HepG2 (cell line): ENCODE results near the gene PPP6R2. TPM values are rescaled to one million over a fixed set of nuclear protein-coding genes. Genes with fewer than 3 reads are reported as not detected.

Experiments
- DRAP1 ChIP-seq: IDR thresholded peaks from 2 replicates; pipeline ENCODE4 v1.6.1; 2016; ENCODE audit warnings: missing genetic modification reagents, missing compliant biosample characterization
- GATAD2A ChIP-seq: IDR thresholded peaks from 2 replicates; pipeline ENCODE4 v1.6.1; 2016
- GFI1 ChIP-seq: sonication (generic); formaldehyde crosslinking; IDR thresholded peaks from 2 replicates; pipeline ENCODE4 v1.5.0; 2020; ENCODE audit warnings: missing genetic modification reagents, mild to moderate bottlenecking, borderline replicate concordance
- HIC2 ChIP-seq: sonication (generic); formaldehyde crosslinking; IDR thresholded peaks from 2 replicates; pipeline ENCODE4 v1.9.0; 2022; ENCODE audit warnings: low read depth, missing genetic modification reagents
- KDM5B ChIP-seq: sonication (generic); formaldehyde crosslinking; IDR thresholded peaks from 2 replicates; pipeline ENCODE4 v1.4.0; 2020; ENCODE audit warnings: missing genetic modification reagents, mild to moderate bottlenecking, borderline replicate concordance
- PREB ChIP-seq: sonication (generic); formaldehyde crosslinking; IDR thresholded peaks from 2 replicates; pipeline ENCODE4 v1.4.0; 2020; ENCODE audit warnings: missing genetic modification reagents
- ZFP1 ChIP-seq: IDR thresholded peaks from 2 replicates; pipeline ENCODE4 v1.6.1; 2016
- ZNF296 ChIP-seq: sonication (generic); formaldehyde crosslinking; conservative IDR thresholded peaks from 2 replicates; pipeline ENCODE4 v1.5.0; 2020; ENCODE audit warnings: mild to moderate bottlenecking, missing genetic modification reagents
- ZNF691 ChIP-seq: sonication (generic); formaldehyde crosslinking; IDR thresholded peaks from 2 replicates; pipeline ENCODE4 v1.4.0; 2020; ENCODE audit warnings: missing genetic modification reagents, low read depth, mild to moderate bottlenecking, borderline replicate concordance
- ZNF740 ChIP-seq: sonication (generic); formaldehyde crosslinking; IDR thresholded peaks from 2 replicates; pipeline ENCODE4 v1.4.0; 2020; ENCODE audit warnings: missing genetic modification reagents
- polyA plus RNA-seq, 8 experiments: library from polyadenylated mRNA; depleted of rRNA in 3 of 8; stranded (reverse) in 7 of 8; unstranded in 1 of 8; fragments of >200 nt; fragmentation: Illumina TruSeq in 4 of 8; extraction: Trizol in 4 of 8; gene quantifications; 2 replicates each; pipeline versions ENCODE4 v1.2.1 to v1.2.3, GENCODE V29; 2011 to 2016; ENCODE audit warnings: low read depth in 4 of 8, missing spikeins in 1 of 8, mixed read lengths in 1 of 8; ENCODE audit not compliant: insufficient read depth in 1 of 8
- total RNA-seq, 5 experiments: library from RNA; depleted of rRNA; stranded (reverse); fragments of >200 nt; fragmentation: Illumina TruSeq; extraction: Trizol; gene quantifications; 2 replicates each; pipeline ENCODE4 v1.2.3, GENCODE V29; 2016; ENCODE audit warnings: low read depth in 1 of 5
- TF ChIP-seq, protein P1 (sequence below): sonication (generic); formaldehyde crosslinking; IDR thresholded peaks from 2 replicates; pipeline ENCODE4 v1.8.0; 2022; ENCODE audit warnings: missing genetic modification reagents, mild to moderate bottlenecking, moderate library complexity, borderline replicate concordance
- TF ChIP-seq, protein P2 (sequence below): sonication (generic); formaldehyde crosslinking; IDR thresholded peaks from 2 replicates; pipeline ENCODE4 v1.8.0; 2022; ENCODE audit warnings: mild to moderate bottlenecking, missing genetic modification reagents; ENCODE audit not compliant: insufficient replicate concordance

Gene PPP6R2
- total and polyA plus RNA-seq, 2 of the 13 experiments (the other 11 are each of a cell fraction or from before 2014, with no cell fraction given): 55.0 to 102 TPM

- no peak for TF ChIP-seq HIC2 (CRISPR knock-in tag)
- peak; percentile 32; the same call in 1 of the 2 replicates for TF ChIP-seq KDM5B
- 0 out of 2 replicates have a peak, but pooled peaks have one; percentile 12 for TF ChIP-seq DRAP1
- 0 out of 2 replicates have a peak, but pooled peaks have one; percentile 8 for TF ChIP-seq GFI1 (CRISPR knock-in tag)
- TF ChIP-seq ZNF740 (CRISPR knock-in tag): 0 out of 2 replicates have a peak, but pooled peaks have one; percentile 28
- TF ChIP-seq, protein P1, sequence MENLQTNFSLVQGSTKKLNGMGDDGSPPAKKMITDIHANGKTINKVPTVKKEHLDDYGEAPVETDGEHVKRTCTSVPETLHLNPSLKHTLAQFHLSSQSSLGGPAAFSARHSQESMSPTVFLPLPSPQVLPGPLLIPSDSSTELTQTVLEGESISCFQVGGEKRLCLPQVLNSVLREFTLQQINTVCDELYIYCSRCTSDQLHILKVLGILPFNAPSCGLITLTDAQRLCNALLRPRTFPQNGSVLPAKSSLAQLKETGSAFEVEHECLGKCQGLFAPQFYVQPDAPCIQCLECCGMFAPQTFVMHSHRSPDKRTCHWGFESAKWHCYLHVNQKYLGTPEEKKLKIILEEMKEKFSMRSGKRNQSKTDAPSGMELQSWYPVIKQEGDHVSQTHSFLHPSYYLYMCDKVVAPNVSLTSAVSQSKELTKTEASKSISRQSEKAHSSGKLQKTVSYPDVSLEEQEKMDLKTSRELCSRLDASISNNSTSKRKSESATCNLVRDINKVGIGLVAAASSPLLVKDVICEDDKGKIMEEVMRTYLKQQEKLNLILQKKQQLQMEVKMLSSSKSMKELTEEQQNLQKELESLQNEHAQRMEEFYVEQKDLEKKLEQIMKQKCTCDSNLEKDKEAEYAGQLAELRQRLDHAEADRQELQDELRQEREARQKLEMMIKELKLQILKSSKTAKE (CRISPR knock-in tag): no peak
- no peak for TF ChIP-seq GATAD2A (CRISPR knock-in tag)
- TF ChIP-seq ZFP1 (CRISPR knock-in tag): no peak
- TF ChIP-seq ZNF691 (CRISPR knock-in tag): 0 out of 2 replicates have a peak, but pooled peaks have one; percentile 22
- TF ChIP-seq ZNF296 (CRISPR knock-in tag): 0 out of 2 replicates have a peak, but pooled peaks have one; percentile 21
- TF ChIP-seq, protein P2, sequence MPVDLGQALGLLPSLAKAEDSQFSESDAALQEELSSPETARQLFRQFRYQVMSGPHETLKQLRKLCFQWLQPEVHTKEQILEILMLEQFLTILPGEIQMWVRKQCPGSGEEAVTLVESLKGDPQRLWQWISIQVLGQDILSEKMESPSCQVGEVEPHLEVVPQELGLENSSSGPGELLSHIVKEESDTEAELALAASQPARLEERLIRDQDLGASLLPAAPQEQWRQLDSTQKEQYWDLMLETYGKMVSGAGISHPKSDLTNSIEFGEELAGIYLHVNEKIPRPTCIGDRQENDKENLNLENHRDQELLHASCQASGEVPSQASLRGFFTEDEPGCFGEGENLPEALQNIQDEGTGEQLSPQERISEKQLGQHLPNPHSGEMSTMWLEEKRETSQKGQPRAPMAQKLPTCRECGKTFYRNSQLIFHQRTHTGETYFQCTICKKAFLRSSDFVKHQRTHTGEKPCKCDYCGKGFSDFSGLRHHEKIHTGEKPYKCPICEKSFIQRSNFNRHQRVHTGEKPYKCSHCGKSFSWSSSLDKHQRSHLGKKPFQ (CRISPR knock-in tag): peak; percentile 32
- TF ChIP-seq PREB: no peak
Observed at GRCh38 chr22:50307890-50308596, 35.1 kb upstream of the PPP6R2 start (continued).
